H1 (cell line): Measurements from ENCODE around the gene MMP15. TPM values are rescaled to one million over a fixed set of nuclear protein-coding genes. Genes with fewer than 3 reads are reported as not detected.

ENCODE experiments used
- CTCF ChIA-PET: fragments of 300-600 bp; sonication (Branson Sonifier 250); formaldehyde crosslinking; loops from one replicate; lab custom pipeline; 2021; ENCODE audit not compliant: partially characterized antibody; lab: Charles Lee
- POLR2A ChIA-PET: fragments of 300-600 bp; sonication (Branson Sonifier 250); formaldehyde crosslinking; loops from one replicate; lab custom pipeline; 2021; ENCODE audit warnings: inconsistent platforms; ENCODE audit not compliant: partially characterized antibody; lab: Charles Lee
- DNase-seq, 2 experiments: peaks; one replicate each; pipeline versions ENCODE4 v3.0.0 to v3.0.0-alpha.2; 2010 to 2022; ENCODE audit warnings: low spot score in 2 of 2, low read depth in 1 of 2, mixed read lengths in 1 of 2
- FAIRE-seq: peaks from 2 replicates; lab custom pipeline; 2011; peaks lifted over from hg19 to GRCh38; lab: Jason Lieb, UNC
- H2AFZ ChIP-seq: 2 replicates; pipeline ENCODE4 v1.8.1; 2012; ENCODE audit warnings: low read length, inconsistent platforms
- H2AK5ac ChIP-seq: 2 replicates; pipeline ENCODE4 v1.6.1; 2013; ENCODE audit warnings: low read depth, low read length
- H2BK120ac ChIP-seq: replicated peaks from 2 replicates; pipeline ENCODE3; 2013; ENCODE audit warnings: low read depth, low read length, inconsistent platforms
- H2BK12ac ChIP-seq: 2 replicates; pipeline ENCODE4 v1.6.1; 2013; ENCODE audit warnings: low read depth, low read length
- H2BK15ac ChIP-seq: 2 replicates; pipeline ENCODE4 v1.6.1; 2013; ENCODE audit warnings: low read length
- H2BK20ac ChIP-seq: 2 replicates; pipeline ENCODE4 v1.6.1; 2013; ENCODE audit warnings: low read length
- H2BK5ac ChIP-seq: 2 replicates; pipeline ENCODE4 v1.6.1; 2013; ENCODE audit warnings: low read depth, low read length
- H3K14ac ChIP-seq: 2 replicates; pipeline ENCODE4 v1.6.1; 2013; ENCODE audit warnings: inconsistent platforms; ENCODE audit not compliant: insufficient read length
- H3K18ac ChIP-seq: 2 replicates; pipeline ENCODE4 v1.6.1; 2013; ENCODE audit warnings: low read length; ENCODE audit errors: extremely low read depth
- H3K23ac ChIP-seq: 2 replicates; pipeline ENCODE4 v1.6.1; 2013; ENCODE audit warnings: inconsistent platforms; ENCODE audit not compliant: insufficient read length
- H3K23me2 ChIP-seq: 2 replicates; pipeline ENCODE4 v1.6.1; 2013; ENCODE audit warnings: low read depth, low read length
- H3K27ac ChIP-seq: 2 replicates; pipeline ENCODE4 v1.6.1; 2011; ENCODE audit warnings: low read depth, low read length, inconsistent platforms
- H3K27me3 ChIP-seq, 4 experiments: replicated peaks in 1 of 4; 1 replicate in 1 of 4; 2 replicates in 3 of 4; pipeline versions ENCODE4 v1.6.1 to v1.8.1; 2011 to 2013; ENCODE audit warnings: low read length in 3 of 4, mild to moderate bottlenecking in 3 of 4, inconsistent platforms in 2 of 4, mixed read lengths in 2 of 4, moderate library complexity in 1 of 4; ENCODE audit not compliant: control insufficient read depth in 3 of 4, insufficient read depth in 3 of 4; ENCODE audit errors: extremely low read depth in 1 of 4
- H3K36me3 ChIP-seq, 4 experiments: 2 replicates each; pipeline versions ENCODE4 v1.6.1 to v1.8.1; 2011 to 2013; ENCODE audit warnings: mild to moderate bottlenecking in 4 of 4, low read length in 3 of 4, moderate library complexity in 2 of 4, control low read depth in 1 of 4, inconsistent platforms in 1 of 4; ENCODE audit not compliant: insufficient read depth in 4 of 4, control insufficient read depth in 2 of 4
- H3K4ac ChIP-seq: replicated peaks from 2 replicates; pipeline ENCODE3; 2013; ENCODE audit warnings: low read length, low read depth, mixed read lengths, inconsistent platforms; ENCODE audit not compliant: insufficient read length
- H3K4me1 ChIP-seq, 4 experiments: replicated peaks in 1 of 4; 1 replicate in 1 of 4; 2 replicates in 3 of 4; pipeline versions ENCODE4 v1.6.1 to v1.8.1; 2011 to 2013; ENCODE audit warnings: low read length in 3 of 4, inconsistent platforms in 2 of 4, mixed read lengths in 1 of 4; ENCODE audit not compliant: insufficient read depth in 4 of 4, control insufficient read depth in 3 of 4
- H3K4me2 ChIP-seq, 2 experiments: 2 replicates each; pipeline versions ENCODE4 v1.6.1 to v1.8.1; 2011 to 2013; ENCODE audit warnings: low read depth in 2 of 2, low read length in 2 of 2, control low read depth in 1 of 2, inconsistent platforms in 1 of 2, mild to moderate bottlenecking in 1 of 2; ENCODE audit not compliant: insufficient read depth in 1 of 2
- H3K4me3 ChIP-seq, 4 experiments: fragments of 200-600, 300-600 bp in 1 of 4; sonication (generic), shearing (Covaris generic), sonication (Bioruptor Twin) in 1 of 4; 2 replicates each; pipeline versions ENCODE4 v1.5.1 to v1.8.1; 2011 to 2016; ENCODE audit warnings: low read length in 4 of 4, low read depth in 3 of 4, control low read depth in 2 of 4, inconsistent platforms in 2 of 4, mild to moderate bottlenecking in 2 of 4, mixed read lengths in 1 of 4, moderate library complexity in 1 of 4; ENCODE audit not compliant: insufficient read depth in 2 of 4; ENCODE audit errors: extremely low read depth in 1 of 4
- H3K56ac ChIP-seq: replicated peaks from 2 replicates; pipeline ENCODE3; 2013; ENCODE audit warnings: low read depth, mild to moderate bottlenecking, mixed read lengths, low read length, inconsistent platforms; ENCODE audit not compliant: insufficient read length
- H3K79me1 ChIP-seq: 2 replicates; pipeline ENCODE4 v1.6.1; 2013; ENCODE audit warnings: low read depth, low read length, control low read depth
- H3K79me2 ChIP-seq, 2 experiments: 2 replicates each; pipeline versions ENCODE4 v1.6.1 to v1.8.1; 2012 to 2013; ENCODE audit warnings: low read length in 2 of 2, mild to moderate bottlenecking in 2 of 2, inconsistent platforms in 1 of 2; ENCODE audit not compliant: insufficient read depth in 2 of 2, control insufficient read depth in 1 of 2
- H3K9ac ChIP-seq, 4 experiments: replicated peaks in 1 of 4; 1 replicate in 1 of 4; 2 replicates in 3 of 4; pipeline versions ENCODE4 v1.6.1 to v1.8.1; 2011 to 2013; ENCODE audit warnings: low read depth in 3 of 4, low read length in 3 of 4, control low read depth in 2 of 4, mild to moderate bottlenecking in 2 of 4, moderate library complexity in 2 of 4, inconsistent platforms in 1 of 4; ENCODE audit errors: extremely low read depth in 1 of 4
- H3K9me3 ChIP-seq, 2 experiments: 2 replicates each; pipeline versions ENCODE4 v1.6.1 to v1.8.1; 2012 to 2013; ENCODE audit warnings: mild to moderate bottlenecking in 2 of 2, moderate library complexity in 2 of 2, control low read depth in 1 of 2, inconsistent platforms in 1 of 2, low read depth in 1 of 2, low read length in 1 of 2, mixed read lengths in 1 of 2; ENCODE audit not compliant: insufficient read depth in 2 of 2
- H4K20me1 ChIP-seq, 2 experiments: replicated peaks in 1 of 2; 2 replicates each; pipeline versions ENCODE3 to v1.8.1; 2011 to 2013; ENCODE audit warnings: inconsistent platforms in 2 of 2, low read length in 2 of 2, mild to moderate bottlenecking in 1 of 2; ENCODE audit not compliant: insufficient read depth in 2 of 2, control insufficient read depth in 1 of 2
- H4K5ac ChIP-seq: 2 replicates; pipeline ENCODE4 v1.6.1; 2013; ENCODE audit warnings: low read length, low read depth, mixed read lengths, inconsistent platforms; ENCODE audit not compliant: insufficient read length
- H4K8ac ChIP-seq: 2 replicates; pipeline ENCODE4 v1.8.0; 2013; ENCODE audit warnings: mild to moderate bottlenecking, moderate library complexity, low read length, inconsistent platforms; ENCODE audit not compliant: insufficient read depth; ENCODE audit errors: extremely low read depth
- H4K91ac ChIP-seq: replicated peaks from 2 replicates; pipeline ENCODE3; 2013; ENCODE audit warnings: low read length, mixed read lengths, inconsistent platforms; ENCODE audit not compliant: insufficient read length
- CHD1 ChIP-seq: IDR thresholded peaks from 2 replicates; pipeline ENCODE4 v1.6.1; 2012; ENCODE audit warnings: low read depth, low read length, improper control_type of control experiment
- EZH2 ChIP-seq: fragments of 200-600 bp; sonication (generic); IDR thresholded peaks from 2 replicates; pipeline ENCODE4 v1.7.1; 2012; ENCODE audit warnings: low read depth, mild to moderate bottlenecking, moderate library complexity, low read length, inconsistent platforms; ENCODE audit not compliant: severe bottlenecking
- JUND ChIP-seq: IDR thresholded peaks from 2 replicates; pipeline ENCODE4 v1.6.1; 2011; ENCODE audit warnings: mild to moderate bottlenecking, improper control_type of control experiment, low read length
- PHF8 ChIP-seq: fragments of 200-600 bp; sonication (generic); conservative IDR thresholded peaks from 2 replicates; pipeline ENCODE4 v1.7.1; 2012; ENCODE audit warnings: low read depth, mild to moderate bottlenecking, inconsistent platforms, low read length, moderate library complexity
- SP4 ChIP-seq: IDR thresholded peaks from 2 replicates; pipeline ENCODE4 v1.6.1; 2012; ENCODE audit warnings: low read length, inconsistent platforms
- TAF7 ChIP-seq: optimal IDR thresholded peaks from 2 replicates; pipeline ENCODE3; 2011; ENCODE audit warnings: low read depth, mild to moderate bottlenecking, inconsistent platforms, low read length, moderate library complexity, borderline replicate concordance
- WGBS, 2 experiments: shearing (Covaris generic) in 1 of 2; methylation state at CpG; one replicate each; pipeline versions ENCODE4 v1.1.6 to v1.1.7; 2013 to 2015; ENCODE audit warnings: low lambda C conversion rate in 2 of 2, mixed read lengths in 2 of 2, inconsistent platforms in 1 of 2, low coverage in 1 of 2, missing lambda C conversion rate in 1 of 2; ENCODE audit not compliant: insufficient replicate concordance in 2 of 2, insufficient coverage in 1 of 2, insufficient read length in 1 of 2; ENCODE audit errors: extremely low coverage in 1 of 2, missing lambda C conversion rate in 1 of 2; 5-methylcytosine and 5-hydroxymethylcytosine counted together
- polyA plus RNA-seq, 7 experiments: library from polyadenylated mRNA; depleted of rRNA in 3 of 7; stranded (reverse) in 5 of 7; unstranded in 2 of 7; fragments of >200 nt in 5 of 7; fragments of 200-250 nt in 2 of 7; gene quantifications; 1 replicate in 5 of 7; 2 replicates in 1 of 7; 4 replicates in 1 of 7; pipeline versions ENCODE4 v1.2.1 to v1.2.3, GENCODE V29; 2011 to 2013; ENCODE audit warnings: missing spikeins in 2 of 7, mixed read lengths in 2 of 7
- total RNA-seq: library from RNA; stranded (reverse); fragmentation: NEBNext Ultra II Directional; extraction: Animal tissue kit (Norgen Biotek cat#: 25700); gene quantifications from 2 replicates; pipeline ENCODE4 v1.2.1, GENCODE V29; 2021

The MMP15 gene
- total and polyA plus RNA-seq, 2 of the 8 experiments (the other 6 are each of a cell fraction or from before 2014, with no cell fraction given): 38.5 to 42.2 TPM

GRCh38 chr16:58088091-58088490, 62.5 kb downstream of the MMP15 start:
- no peak overlapping the region for H3K23ac ChIP-seq
- no peak overlapping the region for H3K4me3 ChIP-seq
- no peaks in the 10 kb centered on the region for H3K79me2 ChIP-seq
- H3K27ac ChIP-seq: no peak overlapping the region
- peak overlapping the region; percentile 38 for H2BK120ac ChIP-seq
- H3K9me3 ChIP-seq: no peaks in the 10 kb centered on the region
- no peak overlapping the region for H3K18ac ChIP-seq
- peak overlapping the region; percentile 94; the same call in 1 of the 2 replicates for H2AK5ac ChIP-seq
- no peaks in the 10 kb centered on the region for H3K27me3 ChIP-seq
- peak overlapping the region; percentile 25; the same call in 1 of the 2 replicates for H2AFZ ChIP-seq
- H3K4ac ChIP-seq: no peak overlapping the region
- POLR2A ChIA-PET: interaction anchor here (1.3 kb wide), 1 partner anchor 38 kb away, joined by 3 read pairs; no protein-coding TSS in a partner anchor
- H3K56ac ChIP-seq: no peak overlapping the region
- no peaks in the 10 kb centered on the region; a peak in 1 of 8 replicates for H3K36me3 ChIP-seq
- H4K20me1 ChIP-seq: peaks cover 0 to 10% of the 10 kb centered on the region in 2 experiments
- no peak overlapping the region for H4K5ac ChIP-seq
- CTCF ChIA-PET: interaction anchor here (0.8 to 1.2 kb wide), 5 partner anchors 8 to 32 kb away, joined by 3 to 10 read pairs (median 4); no protein-coding TSS in a partner anchor
- H3K4me2 ChIP-seq: no peak overlapping the region
- peaks cover 0 to 10% (median 4%) of the 10 kb centered on the region in 4 experiments; a peak in 3 of 7 replicates for H3K4me1 ChIP-seq
- no peak overlapping the region for H2BK20ac ChIP-seq
- no peaks in the 10 kb centered on the region for H3K79me1 ChIP-seq
- no peak for DNase-seq
- no peak overlapping the region for H3K14ac ChIP-seq
- H4K91ac ChIP-seq: peak overlapping the region; percentile 97
- 100% methylated on average over 1 of the region's 9 CpGs; no CpG with 5 or more reads in 1 of the 2 experiments for WGBS, 2 experiments
- peaks cover 10% of the 10 kb centered on the region for H3K23me2 ChIP-seq
- peak overlapping the region; percentile 84; the same call in 1 of the 2 replicates for H2BK12ac ChIP-seq
- H3K9ac ChIP-seq: no peak overlapping the region
- H4K8ac ChIP-seq: no peak overlapping the region
- FAIRE-seq: no peak
- H2BK5ac ChIP-seq: no peak overlapping the region
- H2BK15ac ChIP-seq: peak overlapping the region; percentile 23; the same call in 1 of the 2 replicates
- TF ChIP-seq CHD1: no peak
- no peak for TF ChIP-seq PHF8
- TF ChIP-seq EZH2: no peak
- no peak for TF ChIP-seq TAF7
- TF ChIP-seq SP4: no peak
- TF ChIP-seq JUND: no peak
